HepG2 (cell line): ENCODE data around the gene AGBL1. TPM values are rescaled to one million over a fixed set of nuclear protein-coding genes. Genes with fewer than 3 reads are reported as not detected.

Experiments
- ARID3A ChIP-seq: IDR thresholded peaks from 2 replicates; pipeline ENCODE4 v1.6.1; 2012; ENCODE audit warnings: low read depth, low read length, improper control_type of control experiment
- CHCHD3 ChIP-seq: sonication (generic); formaldehyde crosslinking; IDR thresholded peaks from 2 replicates; pipeline ENCODE4 v1.8.0; 2022; ENCODE audit warnings: mild to moderate bottlenecking, missing genetic modification reagents, moderate library complexity
- KDM1A ChIP-seq: IDR thresholded peaks from 2 replicates; pipeline ENCODE4 v1.6.1; 2016; ENCODE audit warnings: missing compliant biosample characterization
- KDM4B ChIP-seq: sonication (generic); formaldehyde crosslinking; IDR thresholded peaks from 2 replicates; pipeline ENCODE4 v1.4.0; 2020; ENCODE audit warnings: missing genetic modification reagents
- NFE2L1 ChIP-seq: sonication (generic); formaldehyde crosslinking; IDR thresholded peaks from 2 replicates; pipeline ENCODE4 v1.4.0; 2020; ENCODE audit warnings: missing genetic modification reagents, mild to moderate bottlenecking, borderline replicate concordance
- NFE2L2 ChIP-seq: fragments of 150-350 bp; IDR thresholded peaks from 2 replicates; pipeline ENCODE4 v1.6.1; 2014; ENCODE audit warnings: low read length
- ZNF335 ChIP-seq: sonication (generic); formaldehyde crosslinking; IDR thresholded peaks from 2 replicates; pipeline ENCODE4 v1.4.0; 2020; ENCODE audit warnings: missing genetic modification reagents
- ZNF407 ChIP-seq: sonication (generic); formaldehyde crosslinking; IDR thresholded peaks from one replicate; pipeline ENCODE4 v1.5.1; 2020; ENCODE audit warnings: mild to moderate bottlenecking, missing genetic modification reagents; ENCODE audit errors: not compliant biosample characterization
- ZNF512B ChIP-seq: sonication (generic); formaldehyde crosslinking; IDR thresholded peaks from 2 replicates; pipeline ENCODE4 v1.5.1; 2020; ENCODE audit warnings: missing genetic modification reagents, mild to moderate bottlenecking, borderline replicate concordance
- ZNF597 ChIP-seq: sonication (generic); formaldehyde crosslinking; IDR thresholded peaks from 2 replicates; pipeline ENCODE4 v1.5.0; 2020; ENCODE audit warnings: missing genetic modification reagents
- ZNF607 ChIP-seq: sonication (generic); formaldehyde crosslinking; IDR thresholded peaks from 2 replicates; pipeline ENCODE4 v1.5.1; 2020; ENCODE audit warnings: missing genetic modification reagents, mild to moderate bottlenecking, borderline replicate concordance
- polyA plus RNA-seq, 8 experiments: library from polyadenylated mRNA; depleted of rRNA in 3 of 8; stranded (reverse) in 7 of 8; unstranded in 1 of 8; fragments of >200 nt; fragmentation: Illumina TruSeq in 4 of 8; extraction: Trizol in 4 of 8; gene quantifications; 2 replicates each; pipeline versions ENCODE4 v1.2.1 to v1.2.3, GENCODE V29; 2011 to 2016; ENCODE audit warnings: low read depth in 4 of 8, missing spikeins in 1 of 8, mixed read lengths in 1 of 8; ENCODE audit not compliant: insufficient read depth in 1 of 8
- total RNA-seq, 5 experiments: library from RNA; depleted of rRNA; stranded (reverse); fragments of >200 nt; fragmentation: Illumina TruSeq; extraction: Trizol; gene quantifications; 2 replicates each; pipeline ENCODE4 v1.2.3, GENCODE V29; 2016; ENCODE audit warnings: low read depth in 1 of 5

Gene AGBL1
- total and polyA plus RNA-seq, 2 of the 13 experiments (the other 11 are each of a cell fraction or from before 2014, with no cell fraction given): 0.01 TPM; not detected in 1

- TF ChIP-seq ARID3A (no peak), ZNF607 (no peak), CHCHD3 (no peak), KDM4B (CRISPR knock-in tag) (no peak), KDM1A (CRISPR knock-in tag) (no peak), ZNF335 (CRISPR knock-in tag) (no peak), NFE2L2 (no peak), ZNF597 (CRISPR knock-in tag) (no peak), ZNF512B (CRISPR knock-in tag) (no peak), ZNF407 (CRISPR knock-in tag) (no peak), NFE2L1 (CRISPR knock-in tag) (no peak)
Measured at GRCh38 chr15:86199467-86200145, 119.9 kb downstream of the AGBL1 start (continued).
